Measurements from ENCODE around the gene ETS1. TPM values are rescaled to one million over a fixed set of nuclear protein-coding genes. Genes with fewer than 3 reads are reported as not detected.

Gene ETS1
- total RNA-seq, 2 donors from 2014 or later: 34.3 to 36.4 TPM

GRCh38 chr11:128574576-128575011 is 12.8 kb downstream of the ETS1 start:
- Histone ChIP-seq H3K36me3 (ENCODE audit: control insufficient read depth, insufficient read depth, low read length) (no peaks in the 10 kb centered on the region), H3K27ac (ENCODE audit: low read depth, low read length) (no peak overlapping the region), H3K4me3 (ENCODE audit: low read length) (no peak overlapping the region), H3K9me3 (ENCODE audit: control insufficient read depth, low read length) (no peaks in the 10 kb centered on the region), H3K9ac (ENCODE audit: extremely low read depth, low read length, poor library complexity, severe bottlenecking) (no peak overlapping the region), H3K4me1 (ENCODE audit: control insufficient read depth, insufficient read depth, low read length) (peaks cover 5% of the 10 kb centered on the region), H3K27me3 (ENCODE audit: control insufficient read depth, insufficient read depth, low read length, poor library complexity, severe bottlenecking) (peaks cover 18% of the 10 kb centered on the region)
- 83 to 95% methylated on average over 1 to 2 of the region's 2 CpGs for WGBS, 2 experiments (ENCODE audit: insufficient coverage in 1 of 2, insufficient read length in 1 of 2)
- H3K4me3 Mint-ChIP-seq: no peak overlapping the region
- H3K27ac Mint-ChIP-seq: no peak overlapping the region
- TF ChIP-seq, protein P1, sequence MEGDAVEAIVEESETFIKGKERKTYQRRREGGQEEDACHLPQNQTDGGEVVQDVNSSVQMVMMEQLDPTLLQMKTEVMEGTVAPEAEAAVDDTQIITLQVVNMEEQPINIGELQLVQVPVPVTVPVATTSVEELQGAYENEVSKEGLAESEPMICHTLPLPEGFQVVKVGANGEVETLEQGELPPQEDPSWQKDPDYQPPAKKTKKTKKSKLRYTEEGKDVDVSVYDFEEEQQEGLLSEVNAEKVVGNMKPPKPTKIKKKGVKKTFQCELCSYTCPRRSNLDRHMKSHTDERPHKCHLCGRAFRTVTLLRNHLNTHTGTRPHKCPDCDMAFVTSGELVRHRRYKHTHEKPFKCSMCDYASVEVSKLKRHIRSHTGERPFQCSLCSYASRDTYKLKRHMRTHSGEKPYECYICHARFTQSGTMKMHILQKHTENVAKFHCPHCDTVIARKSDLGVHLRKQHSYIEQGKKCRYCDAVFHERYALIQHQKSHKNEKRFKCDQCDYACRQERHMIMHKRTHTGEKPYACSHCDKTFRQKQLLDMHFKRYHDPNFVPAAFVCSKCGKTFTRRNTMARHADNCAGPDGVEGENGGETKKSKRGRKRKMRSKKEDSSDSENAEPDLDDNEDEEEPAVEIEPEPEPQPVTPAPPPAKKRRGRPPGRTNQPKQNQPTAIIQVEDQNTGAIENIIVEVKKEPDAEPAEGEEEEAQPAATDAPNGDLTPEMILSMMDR (conservative IDR thresholded peaks at IDR 0.05): no peak
- no peaks in the 10 kb centered on the region for H3K36me3 Mint-ChIP-seq (ENCODE audit: low read depth)
- H3K9me3 Mint-ChIP-seq: peaks cover 2% of the 10 kb centered on the region
- DNase-seq: no peak
- peaks cover 24% of the 10 kb centered on the region for H3K4me1 Mint-ChIP-seq
- peaks cover 20% of the 10 kb centered on the region for H3K27me3 Mint-ChIP-seq (ENCODE audit: insufficient read depth)

GRCh38 chr11:128573638-128574037 is 13.7 kb downstream of the ETS1 start:
- no peaks in the 10 kb centered on the region for H3K9me3 ChIP-seq (ENCODE audit: control insufficient read depth, low read length)
- no peak overlapping the region for H3K27ac ChIP-seq (ENCODE audit: low read depth, low read length)
- no peak overlapping the region for H3K9ac ChIP-seq (ENCODE audit: extremely low read depth, low read length, poor library complexity, severe bottlenecking)
- H3K36me3 Mint-ChIP-seq (ENCODE audit: low read depth): no peaks in the 10 kb centered on the region
- peaks cover 18% of the 10 kb centered on the region for H3K27me3 ChIP-seq (ENCODE audit: control insufficient read depth, insufficient read depth, low read length, poor library complexity, severe bottlenecking)
- DNase-seq: no peak
- H3K27ac Mint-ChIP-seq: no peak overlapping the region
- no peaks in the 10 kb centered on the region for H3K36me3 ChIP-seq (ENCODE audit: control insufficient read depth, insufficient read depth, low read length)
- peaks cover 11% of the 10 kb centered on the region for H3K4me1 ChIP-seq (ENCODE audit: control insufficient read depth, insufficient read depth, low read length)
- TF ChIP-seq, protein P1 (conservative IDR thresholded peaks at IDR 0.05): no peak
- H3K4me3 ChIP-seq (ENCODE audit: low read length): no peak overlapping the region
- H3K4me3 Mint-ChIP-seq: no peak overlapping the region
- H3K9me3 Mint-ChIP-seq: peaks cover 2% of the 10 kb centered on the region
- peaks cover 31% of the 10 kb centered on the region for H3K4me1 Mint-ChIP-seq
- peaks cover 19% of the 10 kb centered on the region for H3K27me3 Mint-ChIP-seq (ENCODE audit: insufficient read depth)
- WGBS, 2 experiments (ENCODE audit: insufficient coverage in 1 of 2, insufficient read length in 1 of 2): 82 to 96% methylated on average over 4 to 5 of the region's 5 CpGs

DNA sequence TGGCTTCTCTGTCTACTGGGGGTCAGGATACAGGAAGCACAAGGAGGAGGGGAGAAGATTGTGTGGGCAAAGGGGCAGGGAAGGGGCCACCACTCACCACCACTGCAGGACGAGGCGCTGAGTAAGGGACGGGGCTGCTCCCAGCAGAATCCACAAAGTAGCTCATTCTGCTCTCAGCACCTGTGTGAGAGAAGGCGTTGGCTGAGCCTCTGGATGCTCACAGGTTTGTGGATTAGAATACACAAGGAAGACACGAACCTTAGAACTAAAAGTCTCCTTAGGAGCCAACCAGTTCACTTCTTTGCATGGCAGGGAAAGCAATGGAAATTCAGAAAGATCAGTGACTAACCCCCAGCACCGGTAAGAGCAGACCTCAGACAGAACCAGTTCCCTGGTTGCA is 14.4 kb downstream of the ETS1 start:
- Histone ChIP-seq H3K9me3 (ENCODE audit: control insufficient read depth, low read length) (no peaks in the 10 kb centered on the region), H3K9ac (ENCODE audit: extremely low read depth, low read length, poor library complexity, severe bottlenecking) (no peak overlapping the region), H3K4me3 (ENCODE audit: low read length) (no peak overlapping the region), H3K4me1 (ENCODE audit: control insufficient read depth, insufficient read depth, low read length) (peaks cover 14% of the 10 kb centered on the region), H3K27me3 (ENCODE audit: control insufficient read depth, insufficient read depth, low read length, poor library complexity, severe bottlenecking) (peaks cover 12% of the 10 kb centered on the region), H3K27ac (ENCODE audit: low read depth, low read length) (no peak overlapping the region), H3K36me3 (ENCODE audit: control insufficient read depth, insufficient read depth, low read length) (no peaks in the 10 kb centered on the region)
- Mint-ChIP-seq H3K9me3 (peaks cover 2% of the 10 kb centered on the region), H3K4me1 (peaks cover 37% of the 10 kb centered on the region), H3K27me3 (ENCODE audit: insufficient read depth) (peaks cover 18% of the 10 kb centered on the region), H3K27ac (no peak overlapping the region), H3K36me3 (ENCODE audit: low read depth) (no peaks in the 10 kb centered on the region), H3K4me3 (no peak overlapping the region)
- DNase-seq: peak; percentile 79
- TF ChIP-seq, protein P1 (conservative IDR thresholded peaks at IDR 0.05): no peak
- WGBS, 2 experiments (ENCODE audit: insufficient coverage in 1 of 2, insufficient read length in 1 of 2): 29 to 33% methylated on average over 4 to 6 of the region's 6 CpGs
